GM12872 (cell line): Measurements from ENCODE around the gene RNASEL.

Experiments
- TF ChIP-seq, protein P1 (sequence below): IDR thresholded peaks from 3 replicates; pipeline ENCODE4 v1.5.1; 2011; ENCODE audit warnings: low read depth, mild to moderate bottlenecking, low read length, moderate library complexity; ENCODE audit not compliant: insufficient read depth

RNASEL gene

DNA sequence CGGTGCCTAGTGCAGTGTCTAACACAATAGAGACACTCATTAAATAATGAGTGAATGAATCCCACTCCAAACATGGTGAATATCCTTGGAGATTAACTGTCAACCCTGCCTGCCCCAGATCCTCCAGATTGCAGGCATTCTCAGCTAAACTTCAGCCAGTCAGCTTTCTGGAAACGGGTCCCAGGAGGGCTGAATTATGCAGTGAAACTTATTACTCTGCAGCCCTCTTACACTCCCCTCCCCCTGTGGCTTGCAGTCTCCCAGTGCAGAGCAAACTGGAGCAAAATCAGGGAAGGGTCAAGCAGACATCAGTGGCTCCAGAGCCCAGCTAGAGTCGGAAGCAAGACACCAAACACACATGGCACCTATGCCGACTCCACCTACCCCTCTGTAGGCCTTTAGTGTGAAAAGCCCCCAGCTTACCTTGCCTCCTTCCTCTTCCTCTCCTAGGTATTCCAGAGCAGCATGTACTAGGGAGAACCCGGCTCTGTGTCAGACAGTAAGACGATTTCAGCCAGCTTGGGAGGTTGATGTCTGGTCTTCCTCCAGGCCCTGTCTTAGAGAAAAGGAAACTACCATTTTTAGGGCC, 21.6 kb upstream of the RNASEL start:
- TF ChIP-seq, protein P1, sequence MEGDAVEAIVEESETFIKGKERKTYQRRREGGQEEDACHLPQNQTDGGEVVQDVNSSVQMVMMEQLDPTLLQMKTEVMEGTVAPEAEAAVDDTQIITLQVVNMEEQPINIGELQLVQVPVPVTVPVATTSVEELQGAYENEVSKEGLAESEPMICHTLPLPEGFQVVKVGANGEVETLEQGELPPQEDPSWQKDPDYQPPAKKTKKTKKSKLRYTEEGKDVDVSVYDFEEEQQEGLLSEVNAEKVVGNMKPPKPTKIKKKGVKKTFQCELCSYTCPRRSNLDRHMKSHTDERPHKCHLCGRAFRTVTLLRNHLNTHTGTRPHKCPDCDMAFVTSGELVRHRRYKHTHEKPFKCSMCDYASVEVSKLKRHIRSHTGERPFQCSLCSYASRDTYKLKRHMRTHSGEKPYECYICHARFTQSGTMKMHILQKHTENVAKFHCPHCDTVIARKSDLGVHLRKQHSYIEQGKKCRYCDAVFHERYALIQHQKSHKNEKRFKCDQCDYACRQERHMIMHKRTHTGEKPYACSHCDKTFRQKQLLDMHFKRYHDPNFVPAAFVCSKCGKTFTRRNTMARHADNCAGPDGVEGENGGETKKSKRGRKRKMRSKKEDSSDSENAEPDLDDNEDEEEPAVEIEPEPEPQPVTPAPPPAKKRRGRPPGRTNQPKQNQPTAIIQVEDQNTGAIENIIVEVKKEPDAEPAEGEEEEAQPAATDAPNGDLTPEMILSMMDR: no peak

DNA sequence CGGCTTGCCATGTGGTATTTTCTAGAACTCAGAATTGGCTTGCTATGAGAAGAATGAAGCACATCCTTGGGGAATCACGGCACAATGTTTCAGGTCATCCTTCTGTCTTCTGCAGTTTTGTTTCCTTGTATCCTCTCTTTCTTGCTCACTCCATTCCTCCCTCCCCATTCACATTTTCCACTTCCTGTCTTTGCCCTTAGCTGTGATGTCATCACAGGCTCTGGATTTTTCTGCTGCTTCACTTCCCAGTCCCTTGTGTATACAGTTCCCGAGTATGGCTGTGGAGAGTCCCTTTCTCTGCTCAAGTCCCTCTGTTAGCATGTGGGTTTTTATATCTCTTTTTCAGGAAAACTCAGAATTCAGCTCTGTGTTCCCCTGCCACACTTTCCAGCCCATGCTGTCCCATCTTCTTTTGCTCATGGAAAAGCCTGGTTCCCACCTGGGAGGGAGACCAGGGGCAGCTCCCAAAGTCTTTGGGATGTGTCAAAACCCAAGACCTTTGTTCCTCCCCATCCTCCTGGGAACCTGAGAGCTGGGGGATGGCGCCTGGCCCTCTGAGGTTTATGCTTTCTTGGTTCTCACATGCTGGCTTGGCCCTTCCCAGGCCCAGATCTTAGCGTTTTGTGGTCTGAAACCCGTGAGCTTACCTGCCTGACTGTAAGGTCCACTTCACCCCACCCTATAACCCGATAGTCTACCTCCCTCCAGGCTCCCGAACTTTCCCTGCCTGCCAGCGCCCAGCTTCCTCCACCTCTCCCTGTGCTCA, 20.0 kb upstream of the RNASEL start:
- TF ChIP-seq, protein P1: no peak

DNA sequence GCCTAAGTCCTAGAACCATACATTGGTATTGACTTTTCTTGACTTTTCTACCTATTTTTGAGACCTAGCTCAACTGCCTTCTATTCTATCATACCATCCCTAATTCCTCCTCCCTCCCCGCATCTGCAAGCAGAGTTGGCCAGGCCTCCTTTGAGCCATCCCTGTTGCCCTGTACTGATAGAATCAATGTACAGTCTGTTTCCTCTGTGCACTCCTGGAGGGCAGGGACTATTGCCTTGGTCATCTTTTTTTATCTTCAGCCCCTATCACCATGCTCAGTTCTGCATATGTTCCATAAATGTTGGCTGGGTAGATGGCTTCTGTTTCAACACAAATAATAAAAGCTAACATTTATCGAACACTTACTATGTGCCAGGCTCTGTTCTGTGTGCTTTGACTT, 19.2 kb upstream of the RNASEL start:
- TF ChIP-seq, protein P1: no peak

DNA sequence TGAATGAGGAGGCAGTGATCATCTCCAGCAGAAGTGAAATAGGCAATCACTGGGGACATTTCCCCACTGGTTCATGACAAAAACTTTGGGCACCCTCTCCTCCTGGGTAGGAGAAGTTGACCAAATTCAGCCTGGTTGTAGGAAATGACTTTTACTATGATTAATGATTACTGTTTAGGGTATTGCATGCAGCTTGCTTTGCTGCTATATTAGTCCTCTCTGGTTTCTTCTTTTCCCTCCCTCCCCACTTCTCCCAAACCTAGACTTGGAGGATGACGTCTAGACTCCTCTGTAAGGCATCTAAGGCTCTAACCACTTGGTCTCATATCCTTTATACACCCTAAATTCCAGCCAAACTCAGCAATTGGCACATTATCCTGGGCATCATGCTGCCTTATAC, 18.5 kb upstream of the RNASEL start:
- TF ChIP-seq, protein P1: no peak

DNA sequence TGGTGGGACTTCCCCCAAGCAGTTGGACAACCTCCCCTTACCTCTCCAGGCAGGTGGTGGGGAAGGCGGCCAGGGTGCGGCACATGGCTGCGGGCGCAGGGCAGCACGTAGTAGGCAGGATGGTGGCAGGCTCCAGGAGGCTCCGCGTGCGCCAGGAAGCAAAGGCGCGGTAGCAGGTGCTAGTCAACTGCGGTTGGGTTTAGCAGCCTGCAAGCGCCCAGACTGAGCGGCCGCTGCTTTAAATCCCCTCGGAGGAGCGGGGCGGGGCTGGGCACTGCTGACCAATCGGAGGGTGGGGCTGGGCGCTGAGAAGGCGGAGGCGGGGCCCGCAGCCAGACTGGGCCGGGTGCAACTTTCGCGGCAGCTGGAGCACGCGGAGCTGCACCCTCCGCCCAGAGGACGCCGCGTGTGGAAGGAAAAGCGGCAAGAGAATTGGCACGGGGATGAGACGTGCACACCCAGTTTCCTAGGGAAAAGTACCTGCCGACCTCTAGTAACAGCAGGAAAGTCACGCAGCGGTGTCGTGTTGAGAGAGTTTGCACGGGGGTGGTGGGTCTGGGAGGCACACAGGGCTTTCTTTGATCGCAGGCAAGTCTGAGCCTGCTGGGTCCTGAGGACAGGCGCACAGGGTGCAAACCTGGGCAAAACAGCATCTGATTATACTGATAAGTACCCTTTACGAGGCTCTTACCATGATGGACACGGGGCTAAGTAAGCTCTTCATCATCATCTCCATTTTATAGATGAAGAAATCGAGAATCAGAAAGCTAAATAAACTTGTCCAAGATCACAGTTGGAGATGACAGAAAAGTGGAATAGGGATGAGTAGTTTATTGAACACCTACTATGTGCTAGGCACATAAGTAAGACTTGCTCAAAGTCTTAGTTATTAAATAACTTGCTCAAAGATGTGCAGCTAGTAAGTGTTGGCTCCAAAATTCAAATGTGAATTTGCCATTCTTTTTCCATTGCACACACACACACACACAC, 15.4 kb upstream of the RNASEL start, which contains the start of gene RGS16:
Gene RGS16 (minus strand): TSS at position 215 of the 990 bp plus-strand sequence. CDS start 130 bp downstream, at position 85.
- TF ChIP-seq, protein P1: no peak

DNA sequence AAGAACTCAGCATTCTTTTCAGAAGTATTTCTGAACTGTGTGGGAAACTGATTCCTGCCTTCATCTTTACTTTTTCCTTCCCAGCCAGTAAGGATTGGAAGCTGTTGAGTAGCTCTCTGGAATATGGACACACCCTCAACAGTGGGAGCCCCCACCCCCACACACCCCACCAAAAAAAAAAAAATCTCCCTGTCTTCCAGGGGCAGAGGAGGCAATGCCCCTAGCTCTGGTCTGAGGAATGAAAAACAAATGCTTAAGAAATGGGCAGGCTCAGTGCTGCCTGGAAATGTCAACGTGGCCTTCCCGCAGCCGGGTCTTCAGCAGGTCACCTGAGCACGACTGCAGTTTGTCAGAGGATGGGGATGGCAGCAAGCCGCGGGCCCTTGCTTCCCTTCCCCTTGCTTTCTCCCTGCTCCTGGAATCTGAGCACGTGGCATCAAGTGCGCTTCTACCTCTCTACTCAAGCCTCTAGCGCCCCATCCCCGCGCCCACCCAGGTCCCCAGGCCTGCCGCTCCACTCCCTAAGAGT, 14.7 kb upstream of the RNASEL start:
- TF ChIP-seq, protein P1: no peak
